Heart left ventricle (tissue), 13 donors: Measurements from ENCODE around the gene OAT.

Source experiments
- CTCF ChIP-seq, 12 donors: fragments of 200-600 bp; sonication (generic) in 4 of 12; IDR thresholded peaks; one replicate each; pipeline versions ENCODE4 v1.5.0 to v1.8.0; 2018 to 2022; ENCODE audit warnings: antibody characterized with exemption in 12 of 12, mild to moderate bottlenecking in 5 of 12
- POLR2A ChIP-seq, 2 donors: fragments of 450-650 bp; IDR thresholded peaks; one replicate each; pipeline ENCODE4 v1.6.1; 2017; ENCODE audit warnings: antibody characterized with exemption in 2 of 2, mild to moderate bottlenecking in 2 of 2, moderate library complexity in 2 of 2
- donor health status: ischemic (EF 13 %, LVEDD 7.1; RV severe dilation, severe dysfunction).
- donor health status: DM: no; HTN: yes; CAD: no.
- donor health status: DM: no; HTN: no; CAD: no.
- donor health status: ischemic (EF 25% LVEDD 6.9; RV normal size, moderate dysfunction).
- donor health status: ischemic (EF 25% LVEDD 5.7; RV mildly dilated, moderate dysfunction).
- donor health status: ischemic (EF 35%, LVEDD 5.7; RV mildly dilated, moderate dysfunction).
- donor health status: nonischemic (EF 11% LVEDD 7.7; RV severe dilation, severe dysfunction).
- donor health status: DM: yes; HTN: yes; CAD: no.
- donor health status: PGD.
- donor health status: ischemic (EF 29% LVEDD 5.4; RV normal size, mild dysfunction).
- donor health status: nonischemic (EF 23%, LVEDD 6.1; RV moderate dilation, normal function).

DNA sequence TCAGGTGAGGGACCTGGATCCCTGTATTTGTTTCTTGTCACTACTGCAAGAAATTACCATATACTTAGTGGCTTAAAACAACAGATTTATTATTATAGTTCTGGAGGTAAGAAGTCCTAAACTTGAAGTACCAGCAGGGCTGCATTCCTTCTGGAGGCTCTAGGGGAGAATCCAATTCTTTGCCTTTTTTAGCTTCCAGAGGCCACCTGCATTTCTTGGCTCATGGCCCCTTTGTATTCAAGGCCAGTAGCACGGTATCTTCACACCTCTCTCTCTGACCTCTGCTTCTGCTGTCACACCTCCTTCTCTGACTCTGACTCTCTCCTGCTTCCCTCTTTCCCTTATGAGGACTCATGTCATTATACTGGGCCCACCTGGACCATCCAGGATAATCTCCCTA, 40.7 kb upstream of the OAT start:
- TF ChIP-seq CTCF (IDR thresholded peaks at IDR 0.05), result no peak
- TF ChIP-seq POLR2A (IDR thresholded peaks at IDR 0.05), result no peak
